ENCODE data around the gene ZNF892. TPM values are rescaled to one million over a fixed set of nuclear protein-coding genes. Genes with fewer than 3 reads are reported as not detected.
"Not testable (repeated sequence)": the region's sequence is repeated elsewhere in the genome, so short reads cannot be mapped to it uniquely, and the experiment has no call there.

ZNF892 gene
- total and polyA plus RNA-seq, 12 donors, result 0.32 to 4.3 (median 2.2) TPM; not detected in 1

DNA sequence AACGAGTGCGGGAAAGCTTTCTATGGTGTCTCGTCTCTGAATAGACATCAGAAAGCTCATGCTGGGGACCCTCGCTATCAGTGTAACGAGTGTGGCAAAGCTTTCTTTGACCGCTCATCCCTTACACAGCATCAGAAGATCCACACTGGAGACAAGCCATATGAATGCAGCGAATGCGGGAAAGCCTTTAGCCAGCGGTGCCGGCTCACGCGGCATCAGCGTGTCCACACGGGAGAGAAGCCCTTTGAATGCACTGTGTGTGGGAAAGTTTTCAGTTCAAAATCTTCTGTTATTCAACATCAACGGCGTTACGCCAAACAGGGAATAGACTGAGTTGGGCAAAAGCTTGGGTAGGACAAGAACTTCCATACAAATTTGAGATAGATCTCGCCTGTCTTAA is 25.5 kb upstream of the ZNF892 start:
- no peaks in the 10 kb centered on the region for H3K4me1 ChIP-seq (replicated peaks in 1 of 2)
- TF ChIP-seq POLR2A (IDR thresholded peaks at IDR 0.05), result no peak
- no peak for TF ChIP-seq CTCF (IDR thresholded peaks at IDR 0.05)
- H3K36me3 ChIP-seq (replicated peaks in 1 of 2), result peaks cover 0 to 21% of the 10 kb centered on the region in 2 donors
- intact Hi-C loops (cut with DNase I), result no loop called here
- no peak overlapping the region for H3K4me3 ChIP-seq
- H3K9me3 ChIP-seq (replicated peaks in 1 of 3), result peaks cover 0 to 11% (median 0%) of the 10 kb centered on the region in 3 donors
- WGBS, 4 donors, result 97 to 98% (median 98%) methylated on average over 18 of the region's 18 CpGs
- no peaks in the 10 kb centered on the region for H3K27me3 ChIP-seq
- no peak overlapping the region for H3K27ac ChIP-seq
- DNase-seq, result no peak

DNA sequence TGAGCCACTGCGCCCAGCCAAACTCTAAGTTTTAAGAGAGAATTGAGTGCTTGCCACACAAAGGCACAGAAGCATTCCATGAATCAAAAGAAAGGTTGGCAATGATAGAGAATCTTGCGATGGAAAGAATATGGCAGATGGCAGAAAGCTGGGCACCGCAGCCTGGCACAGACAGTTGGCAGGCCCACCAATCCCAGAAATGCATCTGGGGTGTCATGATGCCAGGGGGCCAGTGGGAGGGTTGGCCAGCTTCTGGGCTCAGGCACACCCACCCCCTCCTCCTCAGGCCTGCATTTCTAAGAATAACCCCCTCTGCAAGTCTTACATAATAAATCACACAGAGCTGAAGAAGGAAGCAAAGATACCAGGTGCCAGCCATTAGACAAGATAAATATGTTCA is 22.1 kb upstream of the ZNF892 start:
- no peak for DNase-seq
- 93 to 100% (median 97%) methylated on average over 3 of the region's 3 CpGs for WGBS, 4 donors
- H3K4me3 ChIP-seq, result no peak overlapping the region
- H3K36me3 ChIP-seq (replicated peaks in 1 of 2), result peaks cover 0 to 16% of the 10 kb centered on the region in 2 donors
- H3K27me3 ChIP-seq, result no peaks in the 10 kb centered on the region
- H3K4me1 ChIP-seq (replicated peaks in 1 of 2), result no peaks in the 10 kb centered on the region
- H3K27ac ChIP-seq, result no peak overlapping the region
- no peak for TF ChIP-seq CTCF (IDR thresholded peaks at IDR 0.05)
- no peak for TF ChIP-seq POLR2A (IDR thresholded peaks at IDR 0.05)
- intact Hi-C loops (cut with DNase I), result no loop called here
- H3K9me3 ChIP-seq (replicated peaks in 1 of 3), result peaks cover 0 to 11% (median 0%) of the 10 kb centered on the region in 3 donors

- H3K4me1 ChIP-seq (replicated peaks in 1 of 2), result no peaks in the 10 kb centered on the region
- intact Hi-C loops (cut with DNase I), result no loop called here
Observed at GRCh38 chr2:95185973-95186372, 21.3 kb upstream of the ZNF892 start.

GRCh38 chr2:95192956-95193355 is 14.4 kb upstream of the ZNF892 start:
- H3K27ac ChIP-seq; H3K36me3 ChIP-seq (replicated peaks in 1 of 2); intact Hi-C loops (cut with DNase I); H3K4me1 ChIP-seq (replicated peaks in 1 of 2); H3K9me3 ChIP-seq (replicated peaks in 1 of 3); H3K4me3 ChIP-seq; H3K27me3 ChIP-seq: not testable (repeated sequence)
- peak; percentile 29 to 57 (median 45) for TF ChIP-seq CTCF (IDR thresholded peaks at IDR 0.05)
- WGBS, 4 donors, result 5 to 71% (median 20%) methylated on average over 4 to 15 of the region's 15 CpGs
- DNase-seq, result peak; percentile 26 to 85 (median 57)

More at GRCh38 chr2:95185973-95186372, 21.3 kb upstream of the ZNF892 start:
- no peak for DNase-seq
- no peak for TF ChIP-seq CTCF (IDR thresholded peaks at IDR 0.05)
- TF ChIP-seq POLR2A (IDR thresholded peaks at IDR 0.05), result no peak
- H3K36me3 ChIP-seq (replicated peaks in 1 of 2), result peaks cover 0 to 10% of the 10 kb centered on the region in 2 donors
- no peak overlapping the region for H3K27ac ChIP-seq
- no peak overlapping the region for H3K4me3 ChIP-seq
- 47 to 63% (median 55%) methylated on average over 2 of the region's 2 CpGs for WGBS, 4 donors
- no peaks in the 10 kb centered on the region for H3K27me3 ChIP-seq
- peaks cover 0 to 9% (median 0%) of the 10 kb centered on the region in 3 donors for H3K9me3 ChIP-seq (replicated peaks in 1 of 3)
